GM12801 (cell line): ENCODE results near the gene IMMT.

Experiments used
- CTCF ChIP-seq: IDR thresholded peaks from one replicate; pipeline ENCODE4 v1.5.1; 2011; ENCODE audit warnings: control low read depth; ENCODE audit not compliant: insufficient read length; ENCODE audit errors: extremely low read depth

The IMMT gene

GRCh38 chr2:86216575-86217555 lies 21.6 kb upstream of the IMMT start:
- TF ChIP-seq CTCF: no peak

- no peak for TF ChIP-seq CTCF
Observed at GRCh38 chr2:86214503-86214832, 19.2 kb upstream of the IMMT start.

- TF ChIP-seq CTCF: no peak
Observed at GRCh38 chr2:86213699-86214502, 18.6 kb upstream of the IMMT start.

GRCh38 chr2:86213056-86213455 lies 17.8 kb upstream of the IMMT start:
- no peak for TF ChIP-seq CTCF

GRCh38 chr2:86211796-86212188 lies 16.5 kb upstream of the IMMT start:
- TF ChIP-seq CTCF: no peak

- no peak for TF ChIP-seq CTCF
Observed at GRCh38 chr2:86211033-86211795, 16.0 kb upstream of the IMMT start.

- no peak for TF ChIP-seq CTCF
Observed at GRCh38 chr2:86204458-86204857, 9.2 kb upstream of the IMMT start.
